CD4-positive, alpha-beta memory T cell (primary cell): Measurements from ENCODE around the gene TMEM272. TPM values are rescaled to one million over a fixed set of nuclear protein-coding genes. Genes with fewer than 3 reads are reported as not detected.
A peak's percentile ranks its signal among the peaks of the same experiment; 100 is the strongest.

Experiments
- CTCF ChIA-PET: fragments of 350-600 bp; sonication (Branson Sonifier 250); formaldehyde crosslinking; loops from one replicate; lab custom pipeline; 2021; ENCODE audit warnings: inconsistent platforms; ENCODE audit not compliant: partially characterized antibody; lab: Charles Lee
- POLR2A ChIA-PET: fragments of 350-600 bp; sonication (Branson Sonifier 250); formaldehyde crosslinking; loops from one replicate; lab custom pipeline; 2021; ENCODE audit not compliant: partially characterized antibody; lab: Charles Lee
- DNase-seq, 5 donors: peaks; one replicate each; pipeline versions ENCODE4 v3.0.0 to v3.0.0-alpha.2; 2020 to 2022; ENCODE audit warnings: mixed read lengths in 1 of 5
- H3K27ac ChIP-seq: one replicate; pipeline ENCODE4 v1.7.0; 2013; ENCODE audit warnings: low read depth, low read length
- H3K27me3 ChIP-seq: 2 replicates; pipeline ENCODE4 v1.7.0; 2013; ENCODE audit warnings: mild to moderate bottlenecking, low read length, moderate library complexity; ENCODE audit not compliant: insufficient read depth
- H3K36me3 ChIP-seq: 2 replicates; pipeline ENCODE4 v1.7.0; 2013; ENCODE audit warnings: mild to moderate bottlenecking, low read length, moderate library complexity; ENCODE audit not compliant: insufficient read depth
- H3K4me1 ChIP-seq: 2 replicates; pipeline ENCODE4 v1.7.0; 2013; ENCODE audit warnings: mild to moderate bottlenecking, low read length, moderate library complexity; ENCODE audit not compliant: insufficient read depth
- H3K4me3 ChIP-seq, 2 donors: one replicate each; pipeline ENCODE4 v1.7.0; 2013; ENCODE audit warnings: low read length in 2 of 2, mild to moderate bottlenecking in 1 of 2
- H3K9me3 ChIP-seq, 2 donors: one replicate each; pipeline ENCODE4 v1.7.0; 2013; ENCODE audit warnings: low read length in 2 of 2, control low read depth in 1 of 2; ENCODE audit not compliant: control insufficient read depth in 1 of 2
- H3K27ac Mint-ChIP-seq, 7 donors: one replicate each; pipeline ENCODE4 v1.8.0; 2020 to 2021; ENCODE audit warnings: mixed read lengths in 7 of 7, mild to moderate bottlenecking in 6 of 7, inconsistent platforms in 3 of 7, moderate library complexity in 3 of 7
- H3K27me3 Mint-ChIP-seq, 2 donors: one replicate each; pipeline ENCODE4 v1.8.0; 2020 to 2021; ENCODE audit warnings: mixed read lengths in 2 of 2
- H3K36me3 Mint-ChIP-seq, 2 donors: one replicate each; pipeline ENCODE4 v1.8.0; 2020 to 2021; ENCODE audit warnings: mixed read lengths in 2 of 2, inconsistent platforms in 1 of 2, mild to moderate bottlenecking in 1 of 2
- H3K4me1 Mint-ChIP-seq, 4 donors: one replicate each; pipeline ENCODE4 v1.8.0; 2020 to 2021; ENCODE audit warnings: mixed read lengths in 4 of 4, mild to moderate bottlenecking in 1 of 4
- H3K4me3 Mint-ChIP-seq, 8 donors: one replicate each; pipeline ENCODE4 v1.8.0; 2020 to 2021; ENCODE audit warnings: mixed read lengths in 8 of 8, mild to moderate bottlenecking in 7 of 8, moderate library complexity in 6 of 8, inconsistent platforms in 3 of 8
- H3K9me3 Mint-ChIP-seq, 8 donors: one replicate each; pipeline ENCODE4 v1.8.0; 2020 to 2021; ENCODE audit warnings: mixed read lengths in 8 of 8, mild to moderate bottlenecking in 5 of 8, inconsistent platforms in 3 of 8, moderate library complexity in 1 of 8
- intact Hi-C: fragments of 100-400 bp; cut with micrococcal nuclease; formaldehyde crosslinking; loops from one replicate; pipeline ENCODE4 v1.15.1; 2023
- polyA plus RNA-seq, 2 donors: library from polyadenylated mRNA; unstranded; fragments of 300-500 nt; fragmentation: Illumina TruSeq; gene quantifications; one replicate each; pipeline ENCODE4 v1.2.3, GENCODE V29; 2021
- total RNA-seq, 2 experiments: library from RNA; stranded (reverse); gene quantifications; one replicate each; pipeline ENCODE4 v1.2.3, GENCODE V29; 2021

TMEM272 gene
- total and polyA plus RNA-seq, 4 experiments from 2014 or later: 0.41 to 9.0 (median 7.9) TPM; not detected in 1

DNA sequence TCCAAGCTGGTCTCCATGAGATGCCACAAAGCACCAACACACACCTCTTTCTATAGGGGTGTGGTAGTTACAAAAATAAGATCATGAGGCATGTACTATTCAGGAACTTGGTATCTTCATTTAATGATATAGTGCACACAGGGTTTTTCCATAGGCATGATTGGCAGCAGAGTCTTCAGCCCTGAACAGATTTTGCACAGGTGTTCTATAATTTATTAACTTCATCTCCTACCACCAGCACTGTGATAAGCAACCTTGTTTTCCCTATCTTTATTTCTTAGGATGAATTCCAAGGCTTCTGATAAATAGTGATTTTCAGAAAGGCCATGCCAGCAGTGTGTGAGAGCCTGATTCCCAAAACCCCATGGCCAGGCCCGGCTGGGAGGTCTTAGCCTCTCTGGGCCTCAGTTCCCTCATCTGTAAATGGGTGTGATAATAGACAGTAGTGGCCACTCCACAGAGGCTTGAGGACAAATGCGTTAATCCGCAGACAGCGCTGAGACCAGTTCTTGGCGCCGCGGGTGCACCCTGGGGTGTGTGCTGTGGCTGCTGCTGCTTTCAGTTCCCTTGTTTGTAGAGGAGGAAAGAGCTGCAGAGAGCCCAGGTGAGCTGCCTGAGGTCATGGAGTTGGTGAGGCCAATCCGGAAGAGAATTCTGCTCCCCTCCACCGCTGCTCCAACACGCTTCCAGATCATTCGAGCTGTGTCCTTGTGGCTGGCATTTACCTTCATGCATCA, 74.1 kb downstream of the TMEM272 start:
- intact Hi-C loops: no loop called here
- POLR2A ChIA-PET: no interaction called here
- H3K4me1 ChIP-seq: no peaks in the 10 kb centered on the region
- no peak for DNase-seq
- no peaks in the 10 kb centered on the region for H3K9me3 Mint-ChIP-seq
- H3K4me3 Mint-ChIP-seq: no peak overlapping the region
- peaks cover 5% of the 10 kb centered on the region for H3K36me3 ChIP-seq
- no peak overlapping the region for H3K27ac ChIP-seq
- CTCF ChIA-PET: no interaction called here
- H3K4me3 ChIP-seq: no peak overlapping the region
- peaks cover 0 to 6% (median 0%) of the 10 kb centered on the region in 4 donors for H3K4me1 Mint-ChIP-seq
- H3K36me3 Mint-ChIP-seq: peaks cover 20 to 43% of the 10 kb centered on the region in 2 donors
- peak overlapping the region in 4 of 7 donors; percentile 43 to 67 (median 58) for H3K27ac Mint-ChIP-seq
- H3K27me3 ChIP-seq: no peaks in the 10 kb centered on the region
- H3K27me3 Mint-ChIP-seq: no peaks in the 10 kb centered on the region
- H3K9me3 ChIP-seq: no peaks in the 10 kb centered on the region

DNA sequence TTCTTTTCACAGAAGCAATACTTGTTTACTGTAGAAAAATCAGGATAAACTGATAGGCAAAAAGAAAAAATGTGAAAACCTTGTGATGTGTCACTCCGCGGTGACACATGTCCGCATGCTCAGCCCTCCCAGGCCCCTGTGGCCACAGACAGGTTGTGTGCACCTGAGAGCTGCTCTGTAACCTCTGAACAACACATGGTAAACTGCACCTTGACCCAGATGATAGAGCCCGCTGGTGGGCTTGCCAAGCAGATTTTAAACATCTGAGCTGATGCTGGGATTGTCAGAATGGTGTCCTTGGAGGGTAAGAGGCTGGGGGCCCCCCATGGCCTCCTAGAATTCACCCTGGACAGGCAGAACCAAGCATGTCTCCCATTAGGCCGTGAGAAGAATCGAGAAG, 74.8 kb downstream of the TMEM272 start:
- peaks cover 4 to 13% (median 5%) of the 10 kb centered on the region in 4 donors for H3K4me1 Mint-ChIP-seq
- Histone ChIP-seq H3K4me1 (peaks cover 2% of the 10 kb centered on the region), H3K27me3 (no peaks in the 10 kb centered on the region), H3K27ac (no peak overlapping the region), H3K4me3 (no peak overlapping the region), H3K36me3 (peaks cover 5% of the 10 kb centered on the region), H3K9me3 (no peaks in the 10 kb centered on the region)
- intact Hi-C loops: no loop called here
- H3K27me3 Mint-ChIP-seq: no peaks in the 10 kb centered on the region
- POLR2A ChIA-PET: no interaction called here
- CTCF ChIA-PET: no interaction called here
- no peak overlapping the region for H3K4me3 Mint-ChIP-seq
- peaks cover 20 to 47% of the 10 kb centered on the region in 2 donors for H3K36me3 Mint-ChIP-seq
- H3K27ac Mint-ChIP-seq: peak overlapping the region in 2 of 7 donors; percentile 9 to 43
- DNase-seq: no peak
- no peaks in the 10 kb centered on the region for H3K9me3 Mint-ChIP-seq

DNA sequence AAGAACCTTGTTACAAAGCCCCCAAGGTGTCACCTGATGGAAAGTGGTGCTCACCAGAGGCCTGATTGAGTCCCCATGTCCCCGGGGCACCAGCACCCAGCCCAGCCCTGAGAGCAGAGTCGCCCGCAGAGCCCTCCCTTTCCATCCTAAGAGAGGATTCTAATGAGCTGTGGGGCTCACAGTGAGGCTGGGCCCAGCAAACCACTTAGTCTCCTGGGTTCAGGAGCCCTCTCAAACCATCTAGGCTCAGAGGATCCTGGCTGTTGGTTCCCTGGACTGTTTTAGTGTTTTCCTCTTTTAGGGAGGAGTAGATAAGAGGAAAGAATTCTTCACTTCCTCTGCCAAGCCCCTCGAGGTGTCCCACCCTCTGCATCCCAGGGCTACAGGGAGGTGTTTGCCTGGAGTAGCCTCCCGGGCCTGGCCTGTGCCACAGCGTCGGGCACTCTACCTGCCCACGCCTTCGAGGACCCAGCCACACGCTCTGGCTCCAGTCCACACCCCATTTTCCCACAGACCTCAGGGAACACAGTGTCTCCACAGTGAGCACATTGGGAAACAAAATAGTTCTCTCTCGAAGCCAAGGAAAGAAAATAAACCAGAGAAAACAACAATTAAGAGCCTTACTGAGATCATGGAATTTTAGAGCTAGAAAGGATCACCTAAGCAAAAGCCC, 75.4 kb downstream of the TMEM272 start:
- H3K4me1 Mint-ChIP-seq: peaks cover 9 to 18% (median 11%) of the 10 kb centered on the region in 4 donors
- no peaks in the 10 kb centered on the region for H3K9me3 Mint-ChIP-seq
- Histone ChIP-seq H3K4me3 (no peak overlapping the region), H3K27me3 (no peaks in the 10 kb centered on the region), H3K27ac (no peak overlapping the region), H3K36me3 (peaks cover 5% of the 10 kb centered on the region), H3K4me1 (peaks cover 8% of the 10 kb centered on the region), H3K9me3 (no peaks in the 10 kb centered on the region)
- H3K27ac Mint-ChIP-seq: peak overlapping the region in 1 of 7 donors; percentile 51
- CTCF ChIA-PET: no interaction called here
- intact Hi-C loops: no loop called here
- no peak overlapping the region for H3K4me3 Mint-ChIP-seq
- POLR2A ChIA-PET: no interaction called here
- peaks cover 20 to 47% of the 10 kb centered on the region in 2 donors for H3K36me3 Mint-ChIP-seq
- no peak for DNase-seq
- H3K27me3 Mint-ChIP-seq: no peaks in the 10 kb centered on the region

DNA sequence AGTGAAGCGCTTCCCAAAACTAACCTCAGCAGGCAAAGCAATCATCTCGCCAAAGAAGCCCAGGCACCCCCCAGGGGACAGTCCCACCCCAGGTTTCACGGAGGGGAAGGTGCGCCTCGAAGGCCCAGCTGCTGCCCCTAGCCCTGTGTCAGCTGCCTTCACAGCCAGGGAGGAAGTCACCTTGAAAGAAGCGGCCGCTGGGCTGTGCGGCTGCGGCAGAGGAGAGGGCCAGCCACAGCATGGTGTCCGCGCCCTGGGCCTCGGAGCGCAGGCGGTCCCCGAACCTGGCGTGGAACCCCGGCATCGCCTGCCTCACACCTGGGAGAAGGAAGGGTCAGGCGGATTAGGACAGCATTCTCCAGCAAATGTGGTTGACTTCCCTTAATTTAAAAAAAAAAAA, 76.0 kb downstream of the TMEM272 start:
- Mint-ChIP-seq H3K27ac (peak overlapping the region in 1 of 7 donors; percentile 22), H3K36me3 (peaks cover 20 to 47% of the 10 kb centered on the region in 2 donors), H3K27me3 (no peaks in the 10 kb centered on the region), H3K4me1 (peaks cover 14 to 24% (median 16%) of the 10 kb centered on the region in 4 donors), H3K9me3 (peaks cover 0 to 2% (median 0%) of the 10 kb centered on the region in 8 donors), H3K4me3 (peak overlapping the region in 1 of 8 donors; percentile 20)
- H3K36me3 ChIP-seq: peaks cover 5% of the 10 kb centered on the region
- H3K9me3 ChIP-seq: no peaks in the 10 kb centered on the region
- peaks cover 14% of the 10 kb centered on the region for H3K4me1 ChIP-seq
- intact Hi-C loops: no loop called here
- no peaks in the 10 kb centered on the region for H3K27me3 ChIP-seq
- no peak overlapping the region for H3K27ac ChIP-seq
- POLR2A ChIA-PET: no interaction called here
- H3K4me3 ChIP-seq: no peak overlapping the region
- DNase-seq: no peak
- CTCF ChIA-PET: no interaction called here

DNA sequence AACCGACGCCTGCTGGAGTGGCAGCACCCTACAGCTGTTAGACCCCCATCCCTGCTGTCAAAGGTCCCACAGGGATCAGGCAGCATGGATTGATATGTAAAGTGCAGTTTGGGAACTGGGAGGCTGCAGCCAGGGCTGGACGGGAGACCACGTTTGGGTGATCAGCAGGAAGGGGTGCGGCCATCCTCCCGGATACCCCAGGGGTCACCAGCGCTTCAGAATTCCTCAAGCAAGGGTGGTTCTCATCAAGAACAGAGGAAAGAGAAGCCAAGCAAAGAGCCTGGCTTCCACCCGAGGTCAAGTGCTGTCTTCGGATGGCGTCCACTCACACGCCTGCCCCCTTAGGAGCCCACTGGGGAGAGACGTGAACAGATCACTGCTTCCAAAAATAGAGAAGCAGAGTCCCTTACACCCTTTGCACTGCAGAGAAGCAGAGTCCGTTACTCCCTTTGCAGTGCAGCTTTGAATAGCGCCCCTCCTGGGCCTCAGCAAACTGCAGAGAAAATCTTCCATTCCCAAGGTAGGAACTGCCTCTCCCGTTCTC, 76.5 kb downstream of the TMEM272 start:
- Mint-ChIP-seq H3K36me3 (peaks cover 20 to 46% of the 10 kb centered on the region in 2 donors), H3K27ac (peak overlapping the region in 2 of 7 donors; percentile 22 to 55), H3K4me1 (peaks cover 15 to 27% (median 18%) of the 10 kb centered on the region in 4 donors), H3K4me3 (peak overlapping the region in 1 of 8 donors; percentile 28), H3K9me3 (peaks cover 0 to 2% (median 0%) of the 10 kb centered on the region in 8 donors), H3K27me3 (no peaks in the 10 kb centered on the region)
- intact Hi-C loops: no loop called here
- Histone ChIP-seq H3K27ac (no peak overlapping the region), H3K27me3 (no peaks in the 10 kb centered on the region), H3K36me3 (peaks cover 5% of the 10 kb centered on the region), H3K4me1 (peaks cover 18% of the 10 kb centered on the region), H3K4me3 (no peak overlapping the region), H3K9me3 (no peaks in the 10 kb centered on the region)
- ChIA-PET POLR2A (no interaction called here), CTCF (no interaction called here)
- no peak for DNase-seq

DNA sequence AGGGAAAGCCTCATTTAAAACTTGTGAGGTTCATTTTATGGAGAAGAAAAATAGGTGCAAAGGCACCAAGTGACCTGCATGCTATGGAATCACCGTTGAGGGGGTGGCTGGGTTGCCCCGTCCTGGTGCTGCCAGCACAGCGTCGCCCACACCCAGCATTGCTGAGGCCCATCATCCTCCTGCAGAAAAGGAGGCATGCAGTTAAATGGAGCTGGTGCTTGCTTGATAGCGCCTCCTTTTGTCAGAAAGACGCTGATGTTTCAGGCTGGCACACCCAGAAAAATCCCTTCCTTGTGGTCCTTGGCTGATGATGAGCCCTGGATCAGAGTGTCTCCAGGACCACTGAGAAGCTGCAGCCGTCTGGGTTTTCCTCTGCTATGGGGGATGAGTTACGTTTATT, 77.9 kb downstream of the TMEM272 start:
- Histone ChIP-seq H3K9me3 (no peaks in the 10 kb centered on the region), H3K4me3 (no peak overlapping the region), H3K27ac (no peak overlapping the region), H3K4me1 (peaks cover 22% of the 10 kb centered on the region), H3K36me3 (peaks cover 5% of the 10 kb centered on the region), H3K27me3 (no peaks in the 10 kb centered on the region)
- Mint-ChIP-seq H3K27ac (peak overlapping the region in 5 of 7 donors; percentile 17 to 95 (median 25)), H3K36me3 (peaks cover 30 to 43% of the 10 kb centered on the region in 2 donors), H3K4me3 (no peak overlapping the region), H3K4me1 (peaks cover 15 to 35% (median 24%) of the 10 kb centered on the region in 4 donors), H3K27me3 (no peaks in the 10 kb centered on the region), H3K9me3 (peaks cover 0 to 2% (median 0%) of the 10 kb centered on the region in 8 donors)
- DNase-seq: no peak
- CTCF ChIA-PET: no interaction called here
- POLR2A ChIA-PET: no interaction called here
- intact Hi-C loops: no loop called here

DNA sequence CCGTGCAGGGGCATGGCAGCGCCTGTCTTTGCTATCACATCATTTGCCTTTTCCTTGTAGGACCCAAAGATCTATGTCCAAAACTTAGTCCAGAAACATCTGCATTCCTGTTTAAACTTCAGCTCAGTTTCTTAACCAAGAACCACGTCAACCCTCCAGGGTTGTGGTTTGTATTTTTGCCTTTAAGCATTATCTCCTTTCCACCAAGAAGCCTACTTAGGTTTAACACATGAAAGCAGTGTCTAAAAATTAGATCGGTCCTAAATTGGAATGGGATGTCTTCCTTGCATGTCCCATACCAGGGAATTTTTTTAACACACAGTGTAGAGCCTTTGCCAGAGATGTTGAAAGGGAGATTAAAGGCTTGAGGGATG, 79.8 kb downstream of the TMEM272 start:
- POLR2A ChIA-PET: interaction anchor here (1.0 to 1.9 kb wide), 10 partner anchors 33 to 320 kb away, joined by 3 to 37 read pairs (median 4); partner anchors contain the start of genes DHRS12 and INTS6
- H3K36me3 ChIP-seq: no peaks in the 10 kb centered on the region
- intact Hi-C loops: loop anchor here (2.0 kb wide), 1 partner anchor 38 kb away; no protein-coding TSS in a partner anchor
- peak overlapping the region in 1 of 2 donors; percentile 17 for H3K4me3 ChIP-seq
- H3K4me1 ChIP-seq: peaks cover 22% of the 10 kb centered on the region
- H3K36me3 Mint-ChIP-seq: peaks cover 30 to 41% of the 10 kb centered on the region in 2 donors
- peaks cover 15 to 35% (median 24%) of the 10 kb centered on the region in 4 donors for H3K4me1 Mint-ChIP-seq
- DNase-seq: no peak
- peak overlapping the region; percentile 80 to 91 (median 82) for H3K4me3 Mint-ChIP-seq
- no peaks in the 10 kb centered on the region for H3K27me3 ChIP-seq
- H3K27ac ChIP-seq: peak overlapping the region; percentile 80
- CTCF ChIA-PET: interaction anchor here (1.3 to 2.5 kb wide), 6 partner anchors 22 to 312 kb away, joined by 3 to 10 read pairs (median 6); partner anchors contain the start of gene INTS6
- H3K9me3 Mint-ChIP-seq: peaks cover 0 to 2% (median 0%) of the 10 kb centered on the region in 8 donors
- peak overlapping the region; percentile 92 to 96 (median 95) for H3K27ac Mint-ChIP-seq
- H3K9me3 ChIP-seq: no peaks in the 10 kb centered on the region
- H3K27me3 Mint-ChIP-seq: no peaks in the 10 kb centered on the region
